Measurements from ENCODE around the gene CRYM.

- TF ChIP-seq CTCF (IDR thresholded peaks at IDR 0.05; ENCODE audit: extremely low read depth in 1 of 2, insufficient read depth in 1 of 2, low read depth in 1 of 2, low read length in 2 of 2) (no peak), EZH2 (IDR thresholded peaks at IDR 0.05; ENCODE audit: borderline replicate concordance, low read depth, low read length, severe bottlenecking) (no peak), POLR2A (IDR thresholded peaks at IDR 0.05; ENCODE audit: low read depth, low read length) (no peak)
- TF ChIP-seq, protein P1, sequence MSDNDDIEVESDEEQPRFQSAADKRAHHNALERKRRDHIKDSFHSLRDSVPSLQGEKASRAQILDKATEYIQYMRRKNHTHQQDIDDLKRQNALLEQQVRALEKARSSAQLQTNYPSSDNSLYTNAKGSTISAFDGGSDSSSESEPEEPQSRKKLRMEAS (IDR thresholded peaks at IDR 0.05; ENCODE audit: insufficient read depth, insufficient read length) = no peak
These were observed 48.4 kb upstream of the CRYM start for GRCh38 chr16:21326459-21326858.

Data from endothelial cell of umbilical vein (primary cell).